ENCODE data around the gene TMEM45A. TPM values are rescaled to one million over a fixed set of nuclear protein-coding genes. Genes with fewer than 3 reads are reported as not detected.

Gene TMEM45A
- total and polyA plus RNA-seq, 7 donors = 1.5 to 5.4 (median 1.7) TPM

DNA sequence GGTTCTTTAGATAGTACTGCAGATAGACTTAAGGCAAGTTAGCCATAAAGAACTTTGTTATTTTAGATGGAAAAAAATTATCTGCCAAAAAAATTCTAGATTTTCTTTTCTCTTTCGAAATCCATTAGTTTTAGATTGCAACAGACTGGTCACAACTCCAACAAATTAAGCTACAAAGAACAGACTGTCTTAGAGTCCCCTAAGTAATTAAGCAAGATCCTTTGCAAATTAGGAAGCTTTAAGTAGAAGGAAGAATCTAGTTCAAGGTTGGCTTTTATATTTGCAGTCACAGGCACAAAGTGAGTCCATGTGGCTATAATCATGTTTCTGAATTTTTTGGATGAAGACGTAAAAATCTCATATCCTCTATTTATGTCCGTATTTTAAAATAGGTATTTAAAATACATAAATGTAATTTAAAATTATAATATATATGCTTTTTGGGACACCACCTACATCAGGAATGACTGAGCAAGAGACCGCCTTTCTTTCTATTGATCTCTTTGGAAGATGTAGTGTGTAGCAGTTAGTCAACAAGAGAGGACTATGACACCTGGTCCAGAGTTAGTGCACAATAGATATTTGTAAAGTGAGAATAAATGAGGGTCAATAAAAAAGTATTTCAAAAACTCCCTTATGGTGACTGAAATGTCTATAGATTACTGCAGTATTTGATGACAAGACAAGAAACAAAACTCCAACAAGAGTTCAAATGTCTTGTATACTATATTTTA lies 34.4 kb downstream of the TMEM45A start:
- DNase-seq = no peak
- no peaks in the 10 kb centered on the region for H3K4me1 ChIP-seq
- WGBS, 3 donors = 83 to 91% (median 85%) methylated on average over 4 of the region's 4 CpGs
- TF ChIP-seq, protein P1, sequence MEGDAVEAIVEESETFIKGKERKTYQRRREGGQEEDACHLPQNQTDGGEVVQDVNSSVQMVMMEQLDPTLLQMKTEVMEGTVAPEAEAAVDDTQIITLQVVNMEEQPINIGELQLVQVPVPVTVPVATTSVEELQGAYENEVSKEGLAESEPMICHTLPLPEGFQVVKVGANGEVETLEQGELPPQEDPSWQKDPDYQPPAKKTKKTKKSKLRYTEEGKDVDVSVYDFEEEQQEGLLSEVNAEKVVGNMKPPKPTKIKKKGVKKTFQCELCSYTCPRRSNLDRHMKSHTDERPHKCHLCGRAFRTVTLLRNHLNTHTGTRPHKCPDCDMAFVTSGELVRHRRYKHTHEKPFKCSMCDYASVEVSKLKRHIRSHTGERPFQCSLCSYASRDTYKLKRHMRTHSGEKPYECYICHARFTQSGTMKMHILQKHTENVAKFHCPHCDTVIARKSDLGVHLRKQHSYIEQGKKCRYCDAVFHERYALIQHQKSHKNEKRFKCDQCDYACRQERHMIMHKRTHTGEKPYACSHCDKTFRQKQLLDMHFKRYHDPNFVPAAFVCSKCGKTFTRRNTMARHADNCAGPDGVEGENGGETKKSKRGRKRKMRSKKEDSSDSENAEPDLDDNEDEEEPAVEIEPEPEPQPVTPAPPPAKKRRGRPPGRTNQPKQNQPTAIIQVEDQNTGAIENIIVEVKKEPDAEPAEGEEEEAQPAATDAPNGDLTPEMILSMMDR (IDR thresholded peaks at IDR 0.05) = no peak
- intact Hi-C loops (cut with DNase I) = loop anchor here in 1 of 2 donors (5.0 kb wide), 1 partner anchor 1469 kb away; no protein-coding TSS in a partner anchor
- H3K27me3 ChIP-seq (ENCODE audit: insufficient read depth in 3 of 3, low read length in 2 of 3) = peaks cover 0 to 3% (median 0%) of the 10 kb centered on the region in 3 donors
- H3K27ac ChIP-seq = no peak overlapping the region
- H3K4me3 ChIP-seq = no peak overlapping the region
- H3K9me3 ChIP-seq = no peaks in the 10 kb centered on the region
- peak in 1 of 4 donors; percentile 56 for ATAC-seq
- H3K36me3 ChIP-seq (ENCODE audit: insufficient read depth in 1 of 2, low read depth in 1 of 2) = no peaks in the 10 kb centered on the region

DNA sequence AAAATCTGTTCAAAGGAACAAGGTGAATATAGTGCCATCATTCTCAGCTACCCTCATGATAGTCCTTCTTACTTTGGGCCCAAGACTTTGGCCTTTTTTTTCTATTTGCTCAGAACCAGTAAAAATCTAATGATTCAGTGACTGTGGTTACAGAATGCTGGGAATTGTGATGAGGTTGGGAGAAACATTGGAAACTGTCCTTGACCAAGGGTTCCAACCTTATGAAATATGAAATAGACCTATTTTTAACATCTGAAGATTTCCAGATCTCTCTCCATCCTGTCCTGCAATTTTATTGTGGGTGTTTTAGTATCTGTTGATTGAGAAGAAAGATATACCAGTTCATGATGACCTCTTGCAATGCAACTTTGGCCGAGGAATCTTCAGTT lies 34.9 kb downstream of the TMEM45A start:
- Histone ChIP-seq H3K27me3 (ENCODE audit: insufficient read depth in 3 of 3, low read length in 2 of 3) (peaks cover 0 to 3% (median 0%) of the 10 kb centered on the region in 3 donors), H3K4me3 (no peak overlapping the region), H3K9me3 (no peaks in the 10 kb centered on the region), H3K36me3 (ENCODE audit: insufficient read depth in 1 of 2, low read depth in 1 of 2) (no peaks in the 10 kb centered on the region), H3K4me1 (no peaks in the 10 kb centered on the region), H3K27ac (no peak overlapping the region)
- ATAC-seq (no peak), DNase-seq (no peak)
- intact Hi-C loops (cut with DNase I) = loop anchor here in 1 of 2 donors (5.0 kb wide), 1 partner anchor 1470 kb away; no protein-coding TSS in a partner anchor
- TF ChIP-seq, protein P1 (IDR thresholded peaks at IDR 0.05) = no peak
- WGBS, 3 donors = 91 to 97% (median 97%) methylated on average over 1 of the region's 1 CpG

- intact Hi-C loops (cut with DNase I) = no loop called here
- no peaks in the 10 kb centered on the region for H3K4me1 ChIP-seq
- ATAC-seq = no peak
- no peak overlapping the region for H3K27ac ChIP-seq
- H3K4me3 ChIP-seq = no peak overlapping the region
- no peaks in the 10 kb centered on the region for H3K9me3 ChIP-seq
- H3K27me3 ChIP-seq (ENCODE audit: insufficient read depth in 3 of 3, low read length in 2 of 3) = peaks cover 0 to under 1% (median 0%) of the 10 kb centered on the region in 3 donors
- TF ChIP-seq, protein P1 (IDR thresholded peaks at IDR 0.05) = no peak
- H3K36me3 ChIP-seq (ENCODE audit: insufficient read depth in 1 of 2, low read depth in 1 of 2) = no peaks in the 10 kb centered on the region
- WGBS, 3 donors = 90 to 95% (median 94%) methylated on average over 3 of the region's 3 CpGs
- no peak for DNase-seq
Measured at GRCh38 chr3:100531093-100531492, 38.7 kb downstream of the TMEM45A start.

DNA sequence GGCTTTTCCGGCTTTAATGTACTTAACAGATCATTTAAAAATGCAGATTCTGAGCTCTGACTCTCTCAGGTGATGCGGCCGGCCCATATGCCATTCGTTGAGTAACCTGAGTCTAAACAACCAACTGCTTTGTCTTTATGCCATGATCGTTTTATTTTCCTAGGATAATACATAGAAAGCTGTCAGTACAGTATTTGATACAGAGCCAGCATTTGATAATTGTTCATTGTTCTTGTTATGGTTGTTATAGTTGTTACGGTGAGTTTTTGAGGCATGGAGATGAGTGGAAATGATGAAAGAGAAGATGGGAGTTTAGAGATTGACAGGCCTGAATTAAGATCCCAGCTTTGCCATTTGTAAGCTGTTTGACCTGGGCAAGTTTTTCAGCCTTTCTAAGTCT lies 40.0 kb downstream of the TMEM45A start:
- intact Hi-C loops (cut with DNase I) = no loop called here
- DNase-seq (no peak), ATAC-seq (no peak)
- Histone ChIP-seq H3K4me1 (no peaks in the 10 kb centered on the region), H3K4me3 (no peak overlapping the region), H3K27me3 (ENCODE audit: insufficient read depth in 3 of 3, low read length in 2 of 3) (no peaks in the 10 kb centered on the region), H3K36me3 (ENCODE audit: insufficient read depth in 1 of 2, low read depth in 1 of 2) (no peaks in the 10 kb centered on the region), H3K9me3 (no peaks in the 10 kb centered on the region), H3K27ac (no peak overlapping the region)
- TF ChIP-seq, protein P1 (IDR thresholded peaks at IDR 0.05) = no peak
- WGBS, 3 donors = 71 to 79% (median 74%) methylated on average over 6 of the region's 6 CpGs

All from psoas muscle (tissue), 8 donors.